ENCODE measurements around the gene FERMT3.
"Not testable (repeated sequence)": the region's sequence is repeated elsewhere in the genome, so short reads cannot be mapped to it uniquely, and the experiment has no call there.

The FERMT3 gene

DNA sequence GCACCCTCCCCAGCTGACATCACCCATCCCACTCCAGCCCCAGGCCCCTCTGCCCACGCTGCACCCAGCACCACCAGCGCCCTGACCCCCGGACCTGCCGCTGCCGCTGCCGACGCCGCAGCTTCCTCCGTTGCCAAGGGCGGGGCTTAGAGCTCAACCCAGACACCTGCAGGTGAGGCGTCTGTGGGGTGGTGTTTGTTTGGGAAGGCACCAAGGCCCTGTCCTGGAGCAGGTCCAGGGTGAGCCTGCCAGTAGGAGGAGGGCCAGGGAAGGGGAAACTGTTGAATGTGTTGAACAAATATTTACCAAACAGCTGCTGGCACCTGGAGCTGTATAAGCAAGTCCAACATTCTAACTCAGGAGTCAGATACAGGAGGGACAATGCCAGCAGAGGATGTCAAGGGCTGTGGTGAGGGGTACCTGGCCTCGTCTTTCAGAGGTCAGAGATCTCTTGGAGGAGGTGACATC, 31.0 kb downstream of the FERMT3 start:
- no peak for DNase-seq

DNA sequence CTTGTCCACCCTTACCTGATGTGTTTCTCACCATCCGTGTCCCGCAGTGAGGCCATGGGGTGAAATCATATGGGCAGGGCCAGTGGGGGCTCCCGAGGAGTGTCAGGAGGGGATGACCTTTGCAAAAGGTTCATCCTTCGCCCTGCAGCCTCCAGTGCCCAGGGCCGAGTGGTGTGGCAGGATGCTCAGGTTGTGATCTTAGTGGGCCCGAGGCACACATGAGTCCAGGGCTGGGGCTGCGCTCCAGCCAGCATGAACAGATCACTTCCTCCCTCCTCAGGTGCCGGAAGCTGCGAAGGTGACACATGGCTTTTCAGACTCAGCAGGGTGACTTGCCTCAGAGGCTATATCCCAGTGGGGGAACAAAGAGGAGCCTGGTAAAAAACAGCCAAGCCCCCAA, 31.6 kb downstream of the FERMT3 start:
- no peak for DNase-seq

DNA sequence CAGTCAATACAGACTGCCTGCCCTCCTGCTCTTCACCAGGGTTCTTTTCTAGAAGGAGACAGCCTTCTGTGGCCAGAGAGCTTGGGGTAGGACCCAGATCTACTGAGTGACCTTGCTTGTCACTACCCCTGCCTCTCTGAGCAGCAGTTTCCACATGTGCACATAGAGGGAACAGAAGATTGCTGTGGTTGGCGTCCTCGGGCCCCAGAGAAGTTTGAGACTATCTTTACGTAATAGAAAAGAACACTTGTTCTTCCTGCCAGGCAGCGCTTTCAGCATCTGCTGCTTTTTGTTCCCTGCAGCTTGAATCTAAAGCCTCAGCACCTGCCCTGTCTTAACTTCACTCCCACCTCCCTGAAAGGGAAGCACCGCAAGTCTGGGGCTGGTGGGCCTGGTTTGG, 32.5 kb downstream of the FERMT3 start:
- DNase-seq, result no peak

DNA sequence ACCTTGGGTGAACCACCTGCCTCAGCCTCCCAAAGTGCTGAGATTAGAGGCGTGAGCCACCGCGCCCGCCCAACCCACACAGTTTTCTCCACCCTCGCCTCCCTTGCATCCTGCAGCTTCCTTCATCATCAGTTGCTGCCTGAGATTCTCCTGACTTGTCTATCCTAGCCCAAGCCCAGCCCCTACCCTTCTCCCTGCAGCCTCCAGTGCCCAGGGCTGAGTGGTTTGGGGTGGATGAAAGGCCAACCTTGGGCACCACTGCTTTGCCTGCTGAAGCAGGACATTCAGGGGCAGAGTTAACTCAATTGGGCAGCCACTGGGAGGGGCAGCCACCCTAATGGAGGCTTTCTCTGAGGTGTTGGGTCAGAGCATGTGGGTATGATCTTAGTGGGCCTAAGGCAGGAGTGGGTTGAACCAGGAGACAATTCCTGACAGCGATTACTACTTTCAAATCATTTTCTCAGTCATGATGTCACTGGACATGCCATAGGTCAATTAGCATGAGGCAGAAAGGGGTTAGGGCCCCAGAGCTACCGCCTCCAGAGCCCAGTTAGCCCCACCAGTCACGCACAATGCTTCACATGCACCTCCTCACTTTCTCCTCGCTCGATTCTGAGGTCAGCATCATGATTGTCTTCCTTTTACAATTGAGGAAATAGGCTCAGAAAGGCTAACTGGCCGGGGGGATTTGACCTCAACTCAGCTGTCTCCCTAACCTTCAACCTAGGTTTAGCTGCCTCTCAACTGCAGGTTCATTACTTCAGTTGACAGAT, 33.3 kb downstream of the FERMT3 start:
- DNase-seq, result no peak

DNA sequence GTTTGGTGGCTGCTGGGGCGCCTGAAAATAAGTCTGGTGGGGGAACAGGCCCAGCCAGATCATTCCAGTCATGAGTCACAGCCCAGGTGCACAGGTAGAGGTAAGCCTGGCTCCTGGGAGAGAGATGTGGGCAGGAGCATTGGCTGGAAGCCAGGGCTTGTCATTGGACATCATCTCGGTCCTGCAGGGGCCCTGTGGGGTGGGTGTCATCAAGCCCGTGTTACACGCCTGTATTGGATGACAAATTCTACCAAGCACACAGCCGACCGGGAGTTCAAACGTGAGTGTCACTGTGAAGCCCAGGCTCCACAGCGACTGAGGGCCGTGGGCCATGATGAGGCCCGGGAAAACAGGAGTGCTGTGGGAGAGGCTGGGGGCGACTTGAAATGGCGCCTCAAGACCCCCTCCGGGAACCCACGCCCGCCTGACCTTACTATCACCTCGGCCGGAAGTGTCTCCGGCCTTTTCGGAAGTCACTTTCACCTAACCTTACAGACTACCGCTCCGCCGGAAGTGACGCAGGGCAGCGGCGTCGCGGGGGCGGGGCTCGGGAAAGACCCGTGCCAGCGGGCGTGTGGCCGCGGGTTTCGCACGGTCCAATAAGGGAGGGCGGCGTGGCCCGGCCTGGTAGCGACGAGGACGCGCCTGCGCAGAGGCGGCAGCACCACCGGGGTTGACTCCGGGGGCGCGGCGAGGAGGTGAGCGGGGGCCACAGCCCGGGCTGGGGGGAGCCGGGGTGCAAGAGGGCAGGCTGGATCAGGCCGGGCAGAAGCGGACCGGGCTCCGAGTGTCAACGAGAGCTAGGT, 34.1 kb downstream of the FERMT3 start, which contains the start of gene FKBP2:
Gene FKBP2, plus strand, starts transcription at position 661 of the 806 bp plus-strand sequence. CDS start 1,293 bp downstream, outside the sequence.
- DNase-seq, result peak; percentile 92 to 99 (median 96)

DNA sequence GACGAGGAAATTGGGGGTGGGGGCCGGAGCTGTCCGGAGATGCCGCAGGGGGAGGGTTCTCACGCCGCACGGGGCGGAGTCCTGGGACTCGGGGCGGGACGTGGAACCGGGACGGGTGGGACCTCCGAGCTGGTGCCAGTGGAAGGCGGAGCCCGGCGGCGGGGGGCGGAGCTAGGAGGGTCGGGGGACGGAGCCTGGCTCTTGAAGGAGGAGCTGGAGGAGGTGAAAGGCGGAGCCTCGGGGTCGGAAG, 34.6 kb downstream of the FERMT3 start:
- peak; percentile 99 to 100 (median 99) for DNase-seq

DNA sequence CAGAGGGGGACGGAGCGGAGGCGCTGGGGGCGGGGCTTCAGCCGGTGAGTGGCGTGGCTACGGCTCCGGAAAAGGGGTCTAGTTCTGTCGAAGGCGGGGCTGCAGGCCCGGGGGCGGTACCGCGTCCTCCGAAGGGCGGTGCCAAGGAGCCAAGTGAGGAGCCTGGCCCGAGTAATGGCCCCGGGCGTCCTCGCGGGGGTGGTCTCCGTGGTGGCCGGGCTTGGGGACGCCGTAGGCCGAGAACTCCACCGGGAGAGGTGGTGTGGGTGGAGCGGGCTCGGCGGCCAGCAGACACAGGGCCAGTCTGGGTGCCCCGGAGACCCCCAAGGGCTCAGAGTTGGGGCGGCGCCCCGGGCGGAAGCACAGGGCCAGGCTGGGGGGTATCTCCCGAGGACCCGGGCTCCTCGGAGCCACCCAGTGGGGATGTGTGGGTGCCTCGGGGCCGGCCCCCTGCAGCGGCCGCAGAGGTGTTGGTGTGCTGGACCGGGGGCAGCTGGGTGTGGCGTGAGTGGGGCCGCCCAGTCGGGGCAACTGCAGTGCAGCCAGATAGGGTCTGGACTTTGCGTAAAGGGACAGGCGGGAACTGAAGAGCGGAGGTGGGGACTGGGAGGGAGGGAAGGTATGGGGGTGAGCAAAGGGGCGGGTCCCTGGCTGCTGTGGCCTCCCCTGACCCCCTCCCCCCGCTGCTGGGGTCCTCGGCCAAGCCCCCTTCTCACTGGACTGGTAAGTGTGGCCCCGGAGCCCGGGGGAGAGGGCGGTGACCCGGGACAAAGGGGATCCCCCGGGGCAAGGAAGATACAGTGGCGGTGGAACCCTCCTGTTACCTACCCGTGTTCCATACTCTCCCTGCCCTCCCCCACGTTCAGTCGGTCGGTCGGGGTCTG, 35.2 kb downstream of the FERMT3 start:
- no peak for DNase-seq

DNA sequence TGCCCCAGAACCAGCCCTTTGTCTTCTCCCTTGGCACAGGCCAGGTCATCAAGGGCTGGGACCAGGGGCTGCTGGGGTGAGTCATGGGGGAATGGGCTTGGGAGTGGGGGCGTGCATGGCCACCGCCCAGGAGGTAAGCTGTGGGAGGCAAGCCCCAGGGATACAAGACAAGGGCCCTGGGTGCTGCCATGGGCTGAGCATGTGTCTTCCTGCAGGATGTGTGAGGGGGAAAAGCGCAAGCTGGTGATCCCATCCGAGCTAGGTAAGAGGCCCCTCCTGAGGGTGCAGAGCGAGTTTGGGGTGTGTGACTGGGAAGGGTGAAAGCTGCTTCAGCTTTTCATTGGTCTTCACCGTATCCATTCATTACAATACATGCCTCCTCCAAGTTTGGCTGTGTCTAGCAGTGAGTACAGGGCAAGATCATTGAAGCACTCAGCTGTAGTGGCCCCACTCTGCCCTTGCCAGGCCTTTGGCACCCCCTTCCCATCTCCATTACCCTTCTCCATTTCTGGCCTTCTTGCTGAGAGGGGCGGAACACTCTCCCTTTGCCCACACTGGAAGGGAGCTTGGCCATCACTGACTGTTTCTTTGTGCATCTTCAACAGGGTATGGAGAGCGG, 36.8 kb downstream of the FERMT3 start:
- no peak for DNase-seq

DNA sequence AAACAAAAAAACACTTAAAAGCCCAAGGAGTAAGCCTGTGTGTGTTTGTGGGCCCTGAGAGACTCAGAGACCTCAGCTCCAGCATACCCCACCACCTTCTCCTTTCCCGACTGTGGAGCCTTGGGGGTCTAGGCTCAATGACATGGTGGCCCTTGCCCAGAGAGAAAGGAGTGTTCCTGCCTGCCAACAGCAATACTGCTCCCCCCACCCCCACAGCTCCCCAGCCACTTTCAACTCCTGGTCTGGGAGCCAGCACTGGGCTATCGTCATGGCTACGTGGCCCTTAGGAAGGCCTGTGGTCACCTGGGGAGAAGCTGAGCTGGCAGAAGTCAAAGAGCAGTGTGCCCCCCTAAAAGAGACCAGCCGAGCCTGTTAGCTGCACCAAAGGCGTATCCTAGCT, 37.6 kb downstream of the FERMT3 start:
- DNase-seq, result no peak

DNA sequence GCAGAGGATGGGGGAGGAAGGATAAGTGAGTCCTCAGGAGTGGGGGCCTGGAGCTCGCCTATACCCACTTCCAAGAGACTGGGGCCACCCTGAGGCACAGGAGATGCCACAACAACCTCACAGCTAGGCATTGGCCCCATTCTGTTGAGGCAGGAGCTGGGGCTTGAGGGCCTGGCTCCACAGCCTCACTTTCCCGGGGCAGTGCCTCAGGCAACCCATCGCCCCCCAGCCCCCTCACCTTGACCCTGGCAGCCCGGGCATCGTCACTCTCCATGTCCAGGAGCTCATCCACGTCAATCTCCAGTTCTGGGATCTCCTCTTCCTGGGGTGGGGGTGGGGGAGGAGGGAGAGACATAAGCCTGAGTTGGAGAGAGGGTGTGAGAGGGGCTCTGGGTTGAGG, 38.4 kb downstream of the FERMT3 start:
- no peak for DNase-seq

DNA sequence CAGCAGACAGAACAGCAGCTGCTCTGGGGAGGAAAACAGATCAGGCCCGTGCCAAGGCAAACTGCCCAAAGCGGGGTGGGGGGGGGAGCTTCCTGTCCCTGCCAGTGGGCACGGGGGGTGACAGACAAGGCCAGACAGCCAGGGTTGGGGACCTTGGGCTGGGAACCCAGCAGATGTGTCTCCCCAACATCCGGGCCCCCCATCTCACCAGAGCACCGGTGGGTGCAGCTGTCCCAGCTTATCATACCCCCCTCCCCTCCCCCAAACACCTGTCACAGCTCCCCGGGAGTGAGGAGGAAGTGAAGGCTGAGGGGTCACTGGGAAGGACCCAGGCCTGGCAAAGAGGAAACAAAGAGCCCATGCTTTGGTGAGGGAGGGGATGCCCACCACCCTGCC, 38.9 kb downstream of the FERMT3 start:
- peak in 1 of 4 experiments; percentile 26 for DNase-seq

DNA sequence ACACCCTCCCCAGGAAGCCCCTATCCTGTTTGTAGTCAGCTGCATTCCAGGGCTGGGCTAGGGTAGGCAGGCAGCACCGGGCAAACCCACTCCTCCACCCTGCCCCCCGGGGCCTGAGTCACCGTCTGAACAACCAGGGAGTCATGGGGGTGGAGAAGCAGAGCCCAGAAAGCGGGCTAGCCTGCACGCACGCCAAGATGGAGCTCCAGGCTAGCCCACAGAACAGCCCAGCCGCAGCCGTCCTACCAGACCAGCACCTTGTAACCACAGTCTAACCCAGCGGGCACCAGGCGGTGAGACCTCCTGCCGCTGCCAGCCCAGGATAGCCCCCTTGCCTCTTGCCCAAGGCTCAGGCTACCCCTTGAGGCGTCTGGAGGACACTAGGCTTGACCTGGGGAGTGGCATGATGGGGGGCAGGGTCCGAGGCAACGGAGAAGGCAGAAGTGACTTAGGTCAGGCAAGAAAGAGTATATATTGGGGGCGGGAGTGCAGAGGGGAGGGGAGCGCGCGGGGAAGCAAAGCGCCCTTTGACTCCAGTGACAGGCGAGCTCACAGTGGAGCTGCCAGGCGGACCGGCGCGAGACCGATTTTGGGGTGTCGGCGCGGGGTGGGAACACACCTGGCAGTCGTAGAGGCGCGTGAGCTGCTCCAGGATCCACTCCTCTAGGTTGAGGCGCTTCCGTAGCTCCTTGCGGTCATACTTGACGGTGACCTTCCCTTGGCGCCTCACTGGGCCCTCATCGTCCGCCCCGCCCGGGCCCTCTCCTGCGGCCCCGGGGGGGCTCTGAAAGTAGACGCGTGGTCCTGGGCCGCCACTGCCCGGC, 39.5 kb downstream of the FERMT3 start:
- peak; percentile 29 to 57 (median 44) for DNase-seq

DNA sequence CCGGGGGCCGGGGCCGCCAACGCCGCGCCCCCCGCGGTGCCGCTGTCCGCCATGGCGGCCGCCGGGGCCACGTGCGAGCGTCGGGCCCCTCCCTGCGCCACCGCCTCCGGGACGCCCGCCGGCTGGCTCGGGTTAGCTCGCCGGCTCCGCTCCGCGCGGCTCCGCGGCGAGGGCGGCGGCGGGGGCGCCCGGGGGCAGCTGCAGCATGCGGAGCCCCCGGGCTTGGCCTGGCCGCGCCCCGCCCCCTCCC, 40.0 kb downstream of the FERMT3 start:
- not testable (repeated sequence) for DNase-seq

DNA sequence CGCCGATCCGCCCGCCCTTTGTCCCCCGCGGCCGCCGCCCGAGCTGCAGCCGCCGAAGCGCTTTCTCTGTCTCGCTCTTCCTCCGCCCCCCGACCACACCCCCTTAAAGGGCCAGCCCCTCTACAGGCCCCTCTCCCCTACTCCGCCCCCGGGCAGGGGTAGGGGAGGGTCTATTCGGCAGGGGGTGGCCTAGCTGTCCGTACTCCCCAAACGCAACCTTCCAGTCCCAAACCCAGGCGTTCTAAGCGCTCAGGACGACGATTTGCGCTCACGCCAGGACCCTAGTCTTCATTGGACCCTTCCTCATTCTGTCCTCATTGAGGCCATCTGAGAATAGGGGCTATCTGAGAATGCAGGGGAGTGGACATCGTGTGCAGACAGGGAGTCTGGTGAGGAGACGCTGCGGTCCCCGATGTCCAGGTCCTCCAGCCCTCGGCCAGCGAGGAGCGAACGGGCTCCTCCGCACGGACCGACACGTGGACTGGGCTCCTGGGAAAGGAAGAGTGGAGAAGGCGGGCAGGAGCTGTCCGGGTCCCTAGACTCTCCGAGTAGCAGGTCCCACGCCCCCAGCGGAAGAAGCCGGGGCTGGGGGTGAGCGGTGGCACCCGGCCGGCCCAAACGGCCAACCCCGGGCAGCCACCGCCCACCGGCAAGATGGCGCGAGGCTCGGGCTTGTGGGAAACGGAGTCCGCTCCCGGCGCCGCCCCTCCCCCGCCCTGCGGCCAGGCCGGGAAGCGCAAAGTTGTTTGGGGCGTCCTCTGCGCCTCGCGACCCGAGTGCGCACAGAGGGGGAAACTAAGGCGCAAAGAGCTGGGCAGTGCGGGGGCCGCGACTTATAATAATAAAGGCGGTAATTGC, 40.6 kb downstream of the FERMT3 start, which contains the start of gene PPP1R14B:
Gene PPP1R14B, minus strand, starts transcription at position 73 of the 858 bp plus-strand sequence. CDS start 270 bp downstream, outside the sequence.
- DNase-seq, result peak; percentile 44 to 67 (median 52)

DNA sequence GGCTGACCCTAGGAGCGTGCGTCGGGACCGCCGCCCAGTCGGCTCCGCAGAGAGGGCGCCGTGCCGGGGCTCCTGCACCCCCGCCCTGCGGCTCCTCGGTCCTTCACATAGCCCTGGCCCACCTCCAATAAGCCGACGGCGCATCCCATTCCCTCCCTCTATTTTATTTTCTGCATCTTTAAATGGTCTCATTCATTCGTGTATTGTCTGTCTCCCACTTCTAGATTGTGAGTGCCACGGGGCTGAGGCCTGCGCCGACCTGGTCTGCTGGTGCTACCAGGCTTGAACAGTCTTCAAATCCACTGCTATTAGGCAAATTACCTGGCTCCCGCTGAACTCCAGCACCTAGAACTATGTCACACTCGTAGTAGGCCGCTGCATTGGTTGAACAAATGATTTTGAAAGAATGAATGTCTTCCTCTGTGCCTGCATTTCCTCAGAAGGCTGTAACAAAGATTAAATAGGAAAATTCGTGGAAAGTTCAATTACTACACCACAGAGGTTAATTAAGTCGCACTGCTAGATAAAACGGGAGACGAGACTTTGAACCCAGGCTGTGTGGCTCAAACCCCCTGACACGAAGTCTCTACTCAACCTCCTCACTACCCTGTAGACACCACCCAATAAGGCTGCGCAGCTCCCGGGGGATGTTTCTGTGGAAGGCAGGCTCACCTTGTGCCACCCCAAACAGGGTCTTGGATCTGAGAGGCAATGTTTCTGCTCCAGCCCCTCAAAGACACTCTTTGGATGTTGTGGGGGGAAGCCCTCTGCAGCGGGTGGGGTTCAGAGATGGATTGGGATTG, 41.4 kb downstream of the FERMT3 start:
- no peak for DNase-seq

DNA sequence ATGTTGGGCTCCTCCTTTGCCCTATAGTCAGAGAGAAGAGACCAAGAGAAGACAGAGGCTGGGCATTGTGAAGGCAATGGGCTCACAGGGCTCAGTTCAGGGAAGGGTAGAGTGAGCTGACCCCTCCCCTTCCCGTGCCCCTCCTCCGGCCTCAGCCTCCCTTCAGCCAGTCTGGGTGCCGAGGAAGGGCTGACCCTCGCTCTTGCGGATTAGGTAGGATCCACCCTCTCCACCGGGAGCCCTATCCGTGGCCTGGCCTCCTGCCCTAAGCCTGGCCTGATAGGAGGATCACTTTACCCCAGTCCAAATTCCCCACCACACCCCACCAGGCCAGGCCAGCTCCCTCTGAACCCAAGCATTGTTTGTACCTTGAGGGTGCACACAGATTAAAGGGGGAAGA, 42.1 kb downstream of the FERMT3 start:
- no peak for DNase-seq

DNA sequence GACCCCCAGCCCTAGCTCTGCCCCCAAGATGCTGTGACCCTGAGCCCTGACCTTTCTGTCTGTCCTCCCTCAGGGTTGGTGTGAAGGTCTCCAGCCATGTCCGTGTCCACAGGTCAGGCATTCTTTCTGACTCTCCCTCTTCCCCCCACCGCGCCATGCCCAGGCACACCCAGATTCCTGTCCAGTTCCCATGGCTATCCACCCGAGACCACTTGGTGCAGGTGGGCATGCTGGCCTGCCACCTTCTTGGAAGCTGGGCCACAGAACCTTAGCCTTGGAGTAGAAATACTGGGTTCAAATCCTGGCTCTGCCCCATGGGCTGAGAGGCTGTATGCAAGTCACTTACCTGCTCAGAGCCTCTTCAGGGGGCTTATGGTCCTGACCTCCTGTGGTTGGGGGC, 42.5 kb downstream of the FERMT3 start:
- no peak for DNase-seq

DNA sequence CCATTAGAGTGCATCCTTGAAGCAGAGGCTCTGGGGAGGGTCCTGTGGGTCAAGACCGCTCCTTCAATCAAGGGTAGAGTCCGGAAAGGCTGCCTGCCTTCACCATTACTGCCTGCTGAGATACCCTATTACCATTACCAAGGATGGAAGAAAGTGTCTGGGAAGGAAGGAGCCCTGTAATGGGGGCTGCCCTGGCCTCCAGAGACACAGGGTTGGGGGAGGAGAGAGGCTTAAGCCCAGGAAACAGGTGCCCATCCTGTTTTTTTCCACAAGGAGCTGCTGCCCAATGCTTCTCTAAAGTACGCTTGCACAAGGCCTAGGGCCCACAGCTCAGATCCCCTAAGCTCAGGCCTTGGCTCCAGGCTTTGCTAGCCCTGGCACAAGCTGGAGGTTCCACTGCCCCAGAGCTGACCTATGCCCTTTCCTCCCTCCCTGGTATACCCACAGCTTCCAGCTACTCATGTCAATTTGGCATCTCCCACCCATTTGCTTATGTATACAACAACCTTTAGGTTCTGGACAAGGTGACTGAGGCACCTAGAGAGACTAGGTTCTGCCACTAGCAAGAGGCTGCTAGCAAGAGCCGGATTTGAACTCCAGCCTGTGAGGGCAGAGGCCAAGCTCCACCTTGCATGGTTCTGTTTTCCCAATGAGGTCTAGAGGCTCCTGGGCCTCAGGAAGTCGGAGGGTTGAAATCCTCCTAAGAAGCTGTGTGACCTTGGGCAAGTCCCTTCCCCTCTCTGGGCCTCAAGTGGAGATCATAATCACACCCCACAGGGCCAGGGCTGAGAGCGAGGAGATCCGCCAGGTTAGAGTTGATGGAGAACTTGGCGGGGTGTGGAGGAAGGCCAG, 43.3 kb downstream of the FERMT3 start:
- no peak for DNase-seq

DNA sequence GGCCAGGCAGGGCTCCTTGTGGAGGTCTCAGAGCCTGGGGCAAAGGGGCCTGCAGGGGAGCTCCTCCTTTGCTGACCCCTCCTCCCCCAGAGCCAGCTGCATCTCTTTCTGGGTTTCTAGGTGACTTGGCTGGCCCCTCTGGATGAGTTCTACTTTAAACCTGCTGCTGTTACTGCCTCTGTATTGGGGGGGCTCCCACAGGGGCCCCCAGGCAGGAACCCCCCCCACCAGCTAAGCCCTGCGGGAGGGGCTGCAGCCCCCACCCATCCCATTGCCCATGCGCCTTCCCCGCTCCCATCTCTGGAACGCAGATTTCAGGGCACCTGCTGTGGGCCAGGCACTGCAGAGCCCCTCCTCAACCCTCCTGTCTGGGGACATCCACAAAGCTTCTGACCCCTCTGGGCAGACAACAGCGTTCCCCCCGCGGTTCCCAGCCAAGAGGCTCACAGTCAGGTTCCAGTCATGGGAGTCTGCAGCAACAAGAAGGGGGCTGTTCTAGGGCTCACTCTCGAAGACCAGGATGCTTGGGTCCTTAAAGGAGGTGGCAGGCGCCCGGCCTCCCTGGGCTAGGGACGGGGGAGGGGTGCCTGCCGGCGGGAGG, 44.0 kb downstream of the FERMT3 start:
- no peak for DNase-seq

Measured in activated naive CD4-positive, alpha-beta T cell (primary cell).